GM18868 (cell line): ENCODE measurements around the gene RBMS3.
"Not testable (repeated sequence)": the region's sequence is repeated elsewhere in the genome, so short reads cannot be mapped to it uniquely, and the experiment has no call there.

Source experiments
- ATAC-seq: cut with Tn5 transposase; IDR thresholded peaks from one replicate; pipeline ENCODE4 v1.9.1; 2021; ENCODE audit warnings: mild to moderate bottlenecking, moderate library complexity; ENCODE audit not compliant: unreplicated experiment

Gene RBMS3

DNA sequence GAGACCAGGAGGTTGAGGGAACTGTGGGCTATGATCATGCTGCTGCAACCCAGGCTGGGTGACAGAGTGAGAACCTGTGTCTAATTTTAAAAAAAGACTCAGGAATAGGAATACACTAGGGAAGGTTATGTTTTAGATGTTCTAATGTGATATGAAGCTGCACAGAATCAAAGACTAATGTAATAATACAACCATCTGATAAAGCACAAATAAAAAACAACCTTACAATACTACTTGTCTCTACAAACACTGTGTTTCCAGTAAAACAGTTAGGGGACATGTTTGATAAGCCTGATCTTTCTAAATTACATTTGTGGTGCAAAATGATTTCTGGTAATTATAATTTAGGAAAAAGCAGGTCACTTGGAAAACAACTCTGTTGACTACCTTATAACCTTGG, 56.7 kb downstream of the RBMS3 start:
- no peak for ATAC-seq

DNA sequence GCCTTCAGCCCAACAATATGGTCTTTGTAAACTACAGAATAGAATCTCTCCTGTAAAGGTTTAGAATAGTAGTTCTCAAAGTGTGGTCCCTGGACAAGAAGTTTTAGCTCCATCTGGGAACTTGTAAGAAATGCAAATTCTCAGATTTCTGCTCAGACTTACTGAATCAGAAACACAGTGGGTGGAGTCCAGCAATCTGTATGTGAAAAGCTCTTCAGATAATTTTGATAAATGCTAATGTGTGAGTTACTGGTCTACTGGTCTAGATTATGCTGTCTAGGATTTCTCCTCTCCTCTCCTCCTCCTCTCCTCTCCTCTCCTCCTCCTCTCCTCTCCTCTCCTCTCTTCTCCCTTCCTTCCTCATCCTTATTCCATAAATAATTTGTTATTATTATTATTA, 57.5 kb downstream of the RBMS3 start:
- ATAC-seq = no peak

DNA sequence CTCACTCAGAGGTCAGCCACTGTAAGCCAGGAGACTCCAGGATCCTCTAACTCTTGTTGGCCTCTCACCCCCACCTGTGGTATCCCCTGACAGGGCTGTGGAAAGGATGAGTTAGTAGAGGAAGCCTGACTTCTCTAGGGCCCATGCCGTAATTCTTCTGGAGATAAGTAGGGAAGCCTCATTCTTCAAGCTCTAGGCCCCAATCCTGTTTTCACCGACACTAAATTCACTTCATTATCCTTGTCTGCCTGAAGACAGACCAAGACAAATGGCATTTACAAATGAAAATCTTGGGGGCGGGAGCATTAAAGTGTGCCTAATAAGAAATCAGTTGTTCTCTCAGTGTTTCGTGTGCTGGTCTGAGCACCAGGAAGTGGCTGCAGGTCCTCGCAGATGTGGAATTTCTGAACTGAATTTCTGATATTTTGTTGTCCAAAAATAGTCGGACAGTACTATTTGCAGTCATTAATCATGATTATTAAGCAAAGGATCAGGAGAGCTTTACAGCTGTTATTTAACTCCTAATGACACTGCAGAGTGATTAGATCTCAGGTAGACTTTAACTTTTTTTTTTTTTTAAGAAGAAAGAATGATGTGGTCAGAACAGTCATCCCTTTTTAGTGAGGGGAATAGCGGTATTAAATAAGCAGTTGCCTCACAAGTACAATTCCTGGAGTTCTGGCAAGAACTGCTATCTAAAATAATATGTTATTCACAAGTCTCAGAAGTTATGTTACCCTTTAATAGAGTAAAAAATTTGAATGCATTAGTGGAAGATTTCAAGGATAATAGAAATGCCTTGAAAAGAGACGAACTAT, 58.4 kb downstream of the RBMS3 start:
- ATAC-seq = no peak

DNA sequence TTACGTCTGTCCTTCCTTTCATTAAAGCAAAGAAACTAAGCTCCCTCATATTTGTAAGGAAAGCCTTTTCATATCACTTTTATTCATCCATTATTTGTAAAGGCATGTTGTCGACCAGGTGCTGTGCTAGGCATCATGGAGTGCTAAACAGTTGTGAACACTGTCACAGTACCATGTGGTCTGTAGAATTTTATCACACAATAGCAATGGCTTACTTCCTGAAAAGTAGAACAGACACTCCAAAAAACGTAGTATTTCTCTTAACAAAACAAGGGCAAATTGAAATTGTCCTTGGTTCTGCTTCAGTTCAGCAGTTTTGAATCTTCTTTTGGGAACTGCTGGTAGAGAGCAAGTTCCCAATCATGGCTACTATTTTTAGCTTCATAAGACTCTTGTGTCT, 63.3 kb downstream of the RBMS3 start:
- ATAC-seq = no peak

DNA sequence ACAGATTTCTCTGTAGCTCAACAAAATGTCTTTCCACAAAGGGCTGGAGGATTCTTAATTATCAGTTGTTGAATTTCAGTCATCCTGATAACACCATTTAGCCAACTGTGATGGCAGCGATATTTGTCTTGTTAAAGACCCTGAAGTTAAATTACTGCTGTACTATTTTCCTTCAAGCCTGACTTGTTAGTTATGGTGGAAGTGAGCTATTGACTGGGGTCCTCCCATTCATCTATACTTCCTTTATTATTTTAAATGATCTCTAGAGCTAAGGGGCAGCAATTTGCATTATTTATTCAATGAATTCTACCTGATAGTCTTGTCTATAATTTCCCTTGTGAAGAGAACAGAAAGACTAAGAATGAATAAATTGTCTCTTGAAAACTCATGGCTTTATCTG, 64.1 kb downstream of the RBMS3 start:
- no peak for ATAC-seq

DNA sequence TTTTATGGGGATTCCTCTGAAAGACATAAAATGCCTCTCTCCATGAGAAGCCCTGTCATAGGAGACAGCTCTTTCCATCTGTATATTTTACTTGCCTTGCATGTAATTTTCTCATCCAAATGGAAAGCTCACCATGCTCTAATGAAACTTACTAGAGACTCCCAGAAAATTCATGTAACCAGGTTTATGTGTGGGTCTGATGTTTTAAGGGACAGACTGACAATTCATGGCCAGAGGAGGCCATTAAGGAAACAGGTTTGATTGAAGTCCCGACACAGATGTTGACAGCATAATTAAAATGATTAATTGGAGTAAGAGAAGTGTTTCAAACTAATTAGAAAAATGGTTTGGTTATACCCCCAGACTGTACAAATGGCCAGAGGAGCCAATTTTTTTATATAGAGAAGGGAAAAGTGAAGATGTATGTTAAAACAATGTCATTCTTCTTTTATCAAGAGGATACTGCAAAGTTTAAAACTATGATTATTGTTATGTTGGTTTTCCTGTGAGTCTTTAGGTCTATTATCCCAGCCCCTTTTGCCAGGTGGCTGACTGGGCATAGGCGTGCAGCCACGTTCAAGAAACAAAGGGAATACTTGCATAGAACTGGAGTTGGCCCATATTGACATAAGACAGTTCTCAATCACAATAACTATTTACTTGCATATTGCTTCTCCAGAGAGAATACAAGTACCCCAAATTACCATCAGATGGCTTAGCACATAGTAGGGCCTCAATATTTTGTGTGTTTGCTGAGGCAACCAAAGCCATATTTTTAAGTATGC, 64.8 kb downstream of the RBMS3 start:
- ATAC-seq = no peak

DNA sequence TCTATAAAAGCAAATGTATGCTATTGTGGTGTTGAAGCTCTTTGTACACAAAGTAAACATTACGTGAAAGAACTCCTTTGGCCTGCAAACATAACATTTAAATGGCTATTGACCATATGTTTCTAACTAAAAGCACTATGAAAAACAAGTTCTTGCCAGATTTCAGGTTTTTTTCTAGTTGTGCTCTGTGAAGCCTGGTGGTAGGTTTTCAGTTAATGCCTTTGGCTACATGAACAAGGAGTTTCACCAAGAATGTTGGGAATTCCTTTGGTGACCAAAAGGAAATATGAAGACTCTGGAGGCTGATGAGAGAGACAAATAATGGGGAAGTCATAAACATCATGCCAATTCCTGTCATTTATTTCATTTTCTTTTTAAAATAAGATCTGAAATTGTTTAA, 66.0 kb downstream of the RBMS3 start:
- no peak for ATAC-seq

DNA sequence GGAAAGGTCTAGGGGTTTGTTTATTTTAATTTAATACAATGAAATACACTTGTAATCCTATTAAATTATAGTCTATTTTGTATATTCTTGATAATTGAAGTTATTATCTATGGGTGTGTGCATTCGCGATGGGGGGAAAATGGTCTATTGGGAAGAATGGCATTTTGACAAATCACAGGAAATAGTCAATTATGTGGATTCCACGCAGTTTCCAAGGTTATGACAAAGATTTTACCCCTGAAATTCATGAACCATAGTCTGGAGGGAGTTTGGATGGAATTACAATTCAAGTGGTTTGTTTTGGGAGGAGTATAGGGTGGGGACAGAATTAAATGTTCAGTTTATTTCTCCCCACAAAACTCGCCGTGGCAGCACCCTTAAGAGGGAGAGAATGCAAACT, 66.5 kb downstream of the RBMS3 start:
- no peak for ATAC-seq

DNA sequence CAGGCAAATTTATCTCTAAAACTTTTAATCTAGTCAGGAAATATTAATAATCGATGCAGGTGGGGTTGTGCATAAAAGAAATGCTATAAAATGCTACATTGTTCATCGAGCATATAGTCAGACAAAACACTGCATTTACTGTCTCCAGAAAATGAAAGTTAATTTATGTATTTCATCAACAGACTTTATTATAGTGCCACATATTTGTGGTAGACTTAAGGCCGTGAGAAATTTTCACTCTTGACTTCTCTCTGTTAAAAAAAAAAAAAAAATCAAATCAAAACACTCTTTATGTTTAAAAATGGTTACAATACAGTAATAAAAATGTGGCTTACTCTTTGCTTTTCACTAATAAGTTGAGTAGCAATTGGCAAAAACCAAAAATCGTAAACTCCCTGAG, 67.4 kb downstream of the RBMS3 start:
- ATAC-seq = no peak

DNA sequence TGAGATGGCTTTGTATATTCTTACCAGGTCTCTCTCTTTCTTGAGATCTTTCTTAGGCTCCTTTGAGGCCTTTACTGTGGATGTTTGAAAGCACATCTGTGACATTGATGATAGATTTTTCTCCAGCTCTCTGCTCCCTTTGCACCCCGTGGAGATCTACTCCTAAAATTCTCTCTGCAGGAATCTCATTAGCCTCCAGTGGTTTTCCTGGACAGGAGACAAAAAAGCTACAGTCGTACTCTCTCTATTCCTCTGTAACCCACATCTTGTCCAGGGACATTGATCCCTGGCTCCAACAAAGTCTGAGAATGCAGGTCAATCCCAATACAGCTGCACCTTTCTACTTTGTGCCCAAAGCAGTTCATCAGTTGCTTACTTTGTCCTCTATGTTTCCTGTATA, 68.2 kb downstream of the RBMS3 start:
- no peak for ATAC-seq

DNA sequence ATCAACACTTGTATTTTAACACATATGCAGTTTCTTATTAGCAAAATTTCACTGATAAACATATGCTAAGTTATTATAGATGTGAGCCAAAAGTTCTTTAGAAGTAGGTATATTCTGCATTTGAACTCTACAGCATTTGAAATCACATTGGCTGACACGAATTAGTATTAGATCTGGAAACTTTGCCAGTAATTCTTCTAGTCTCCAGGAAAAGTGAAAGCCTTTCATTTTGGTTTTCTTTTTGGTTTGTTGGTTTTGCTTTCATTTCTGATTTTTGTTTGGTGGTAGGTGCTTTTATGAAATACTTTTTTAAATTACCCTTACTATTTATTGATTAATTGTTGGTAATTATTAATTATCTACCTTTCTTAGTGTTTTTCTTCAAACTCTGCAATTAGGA, 72.9 kb downstream of the RBMS3 start:
- no peak for ATAC-seq

DNA sequence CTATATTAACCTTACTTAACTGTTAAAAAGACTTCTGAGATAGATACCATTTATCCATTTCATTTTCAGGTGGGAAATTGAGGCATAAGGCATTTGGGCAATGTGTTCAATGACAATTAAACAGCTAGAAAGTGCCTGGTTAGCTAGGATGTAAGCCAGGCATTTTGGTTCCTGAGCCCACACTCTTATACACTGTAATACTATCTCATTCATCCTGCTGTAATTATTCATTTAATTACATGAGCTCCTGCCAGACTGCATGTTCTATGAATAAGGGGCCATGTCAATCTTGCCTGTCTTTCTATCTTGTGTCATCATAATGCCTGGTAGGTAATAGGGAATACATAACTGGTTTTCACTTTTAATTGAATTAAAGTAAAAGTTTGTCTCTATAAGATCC, 74.0 kb downstream of the RBMS3 start:
- no peak for ATAC-seq

DNA sequence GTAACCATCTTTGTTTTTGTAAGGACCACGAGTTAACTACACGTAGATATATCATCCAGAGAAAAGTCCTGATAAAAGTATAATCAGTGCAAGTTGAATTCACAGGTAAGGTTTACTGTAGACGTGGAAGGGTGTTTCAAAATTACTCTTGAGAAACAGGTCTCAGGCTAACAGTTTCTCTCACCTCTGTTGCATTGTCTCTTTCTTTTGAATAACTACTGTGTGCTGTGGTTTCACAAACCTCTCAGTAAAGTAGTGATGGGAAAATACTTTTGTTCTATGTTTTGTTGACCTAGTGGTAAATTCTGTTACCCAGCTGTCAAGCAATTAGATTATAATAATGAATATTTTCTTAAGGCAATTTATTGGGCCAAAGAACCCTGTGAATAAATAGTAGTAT, 75.2 kb downstream of the RBMS3 start:
- ATAC-seq = peak; percentile 65

DNA sequence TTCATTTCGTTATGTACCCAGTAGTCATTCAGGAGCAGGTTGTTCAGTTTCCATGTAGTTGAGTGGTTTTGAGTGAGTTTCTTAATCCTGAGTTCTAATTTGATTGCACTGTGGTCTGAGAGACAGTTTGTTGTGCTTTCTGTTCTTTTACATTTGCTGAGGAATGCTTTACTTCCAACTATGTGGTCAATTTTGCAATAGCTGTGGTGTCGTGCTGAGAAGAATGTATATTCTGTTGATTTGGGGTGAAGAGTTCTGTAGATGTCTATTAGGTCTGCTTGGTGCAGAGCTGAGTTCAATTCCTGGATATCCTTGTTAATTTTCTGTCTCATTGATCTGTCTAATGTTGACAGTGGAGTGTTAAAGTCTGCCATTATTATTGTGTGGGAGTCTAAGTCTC, 79.4 kb downstream of the RBMS3 start:
- ATAC-seq = not testable (repeated sequence)

DNA sequence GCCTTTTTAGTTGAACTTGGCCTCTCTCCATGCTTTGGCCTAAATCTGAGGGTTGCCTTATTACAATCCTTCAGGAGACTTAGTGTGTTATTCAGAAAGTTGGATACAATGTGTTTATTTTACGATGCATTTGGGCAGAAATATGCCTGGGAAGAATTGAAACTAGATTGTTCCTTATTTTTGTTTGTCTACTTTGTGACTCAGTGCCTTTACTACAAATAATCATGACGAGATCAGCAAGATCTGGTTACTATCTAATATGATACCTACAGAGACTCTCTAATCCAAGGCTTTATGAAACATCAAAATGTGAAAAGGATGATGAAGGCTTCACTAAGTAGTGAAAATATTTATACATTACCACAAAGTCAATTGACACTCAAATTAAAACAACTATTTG, 82.2 kb downstream of the RBMS3 start:
- ATAC-seq = no peak

DNA sequence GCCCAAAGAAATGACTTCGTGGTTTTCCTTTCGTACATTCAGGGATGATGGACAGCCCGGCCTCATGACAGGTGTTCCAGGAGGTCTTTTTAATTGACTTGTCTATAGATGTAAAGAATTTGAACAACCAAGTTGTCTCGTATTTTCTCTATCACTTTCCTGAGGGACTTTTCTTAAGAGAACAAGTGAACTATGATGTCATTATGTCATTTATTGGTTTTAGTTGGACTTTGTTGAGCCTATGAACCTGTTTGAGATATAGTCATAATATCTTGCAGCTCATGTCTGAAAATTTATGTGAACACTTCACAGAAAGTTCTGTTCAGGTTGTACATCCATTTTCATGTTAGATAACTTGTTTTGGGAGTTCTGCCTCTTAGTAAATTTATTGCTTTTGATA, 89.2 kb downstream of the RBMS3 start:
- no peak for ATAC-seq

DNA sequence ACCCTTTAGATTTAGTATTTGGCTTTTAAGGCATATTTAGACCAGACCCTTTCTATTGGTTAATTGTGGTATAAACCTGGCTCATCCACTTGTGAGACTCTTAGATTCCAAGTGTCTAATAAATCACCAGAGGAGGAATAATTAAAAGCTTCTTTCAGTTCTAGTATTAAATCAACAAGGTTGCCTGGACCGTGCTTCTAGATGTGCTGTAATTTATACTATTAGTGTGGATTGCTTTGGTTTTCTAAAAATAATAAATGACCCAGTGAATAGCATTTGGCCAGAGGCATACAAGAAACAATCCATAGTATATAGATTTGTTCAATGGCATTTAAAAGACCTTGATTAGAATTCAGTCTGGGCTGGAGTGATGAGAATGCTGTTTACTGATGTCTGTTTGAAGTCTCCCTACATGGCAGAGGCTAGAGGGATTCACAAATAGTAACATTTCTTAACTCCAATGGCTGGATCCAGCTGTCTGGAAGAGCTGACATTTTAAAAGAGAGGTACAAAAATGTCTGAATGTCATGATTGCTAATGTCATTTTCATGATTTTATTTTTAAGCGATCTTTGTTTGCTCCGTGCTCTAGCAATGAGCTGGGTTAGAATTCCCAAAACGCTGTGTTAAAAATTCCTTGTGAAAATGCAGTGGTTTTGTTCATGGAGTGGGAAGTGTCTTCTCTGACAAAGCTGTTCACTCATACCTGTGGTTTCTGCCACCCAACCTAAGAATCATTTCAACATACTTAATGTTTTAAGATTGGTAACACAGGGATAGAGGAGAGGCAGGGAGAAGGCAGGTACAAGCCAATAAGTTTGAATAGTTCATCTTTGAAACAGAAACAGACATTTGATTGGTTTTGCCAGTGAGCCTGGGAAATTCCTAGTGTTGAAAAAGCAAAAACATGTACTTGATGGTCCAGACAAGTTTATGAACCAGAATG, 89.9 kb downstream of the RBMS3 start:
- ATAC-seq = no peak

DNA sequence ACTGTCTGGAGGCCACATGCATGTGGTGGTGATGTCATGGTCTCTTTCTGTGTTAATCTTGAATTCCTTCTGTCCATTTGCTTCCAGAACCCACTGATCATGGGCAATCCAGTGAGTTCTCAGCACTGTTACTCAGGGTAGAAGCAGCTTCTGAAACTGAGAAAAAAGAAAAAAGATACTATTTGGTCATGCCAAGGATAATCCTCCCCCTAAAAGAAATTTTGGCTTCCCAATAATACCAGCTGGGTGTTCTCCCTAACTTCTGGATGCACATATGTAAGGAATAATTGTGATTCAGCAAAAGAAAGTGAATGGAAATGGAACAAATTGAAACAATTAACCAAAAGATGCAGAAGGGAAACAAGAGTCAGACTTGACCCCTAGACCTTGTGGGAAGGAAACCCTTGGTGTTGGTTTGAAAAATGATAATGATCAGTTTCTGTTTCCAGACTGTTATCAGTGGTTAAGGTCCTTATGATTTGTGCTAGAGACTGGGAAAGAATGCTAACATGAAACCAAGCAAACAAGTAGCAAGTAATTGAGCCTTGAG, 92.3 kb downstream of the RBMS3 start:
- peak; percentile 47 for ATAC-seq

DNA sequence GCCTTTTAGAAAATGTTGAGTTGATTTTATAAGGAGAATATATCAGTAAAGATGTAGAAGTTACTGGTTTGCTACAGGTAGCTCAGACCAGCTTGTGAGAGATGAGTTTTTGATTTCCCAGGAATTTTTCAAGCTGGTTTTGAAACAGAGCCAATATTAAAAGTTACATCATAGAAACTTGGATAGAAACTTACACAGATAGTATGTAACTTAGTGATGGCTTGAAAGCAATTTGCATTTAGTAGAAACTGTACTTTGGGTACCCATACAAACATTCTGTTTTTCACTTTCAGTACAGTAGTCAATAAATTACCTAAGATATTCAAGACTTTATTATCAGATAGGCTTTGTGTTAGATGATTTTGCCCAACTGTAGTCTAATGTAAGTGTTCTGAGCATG, 93.4 kb downstream of the RBMS3 start:
- no peak for ATAC-seq

DNA sequence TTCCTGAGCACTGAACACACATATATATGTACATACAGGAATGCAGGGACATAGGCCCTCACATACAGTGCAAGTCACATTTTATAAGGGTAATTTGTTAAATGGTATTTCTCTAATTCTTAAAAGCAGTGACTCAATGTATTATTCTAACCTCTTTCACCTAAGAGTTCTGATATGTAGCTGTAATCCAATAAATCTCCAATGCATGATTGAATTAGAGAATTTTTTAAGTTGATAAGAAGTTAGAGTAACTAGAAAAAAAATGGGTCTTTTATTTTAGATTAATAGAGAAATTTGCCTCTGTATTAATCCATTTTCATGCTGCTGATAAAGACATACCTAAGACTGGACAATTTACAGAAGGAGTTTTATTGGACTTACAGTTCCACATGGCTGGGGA, 98.2 kb downstream of the RBMS3 start:
- no peak for ATAC-seq

DNA sequence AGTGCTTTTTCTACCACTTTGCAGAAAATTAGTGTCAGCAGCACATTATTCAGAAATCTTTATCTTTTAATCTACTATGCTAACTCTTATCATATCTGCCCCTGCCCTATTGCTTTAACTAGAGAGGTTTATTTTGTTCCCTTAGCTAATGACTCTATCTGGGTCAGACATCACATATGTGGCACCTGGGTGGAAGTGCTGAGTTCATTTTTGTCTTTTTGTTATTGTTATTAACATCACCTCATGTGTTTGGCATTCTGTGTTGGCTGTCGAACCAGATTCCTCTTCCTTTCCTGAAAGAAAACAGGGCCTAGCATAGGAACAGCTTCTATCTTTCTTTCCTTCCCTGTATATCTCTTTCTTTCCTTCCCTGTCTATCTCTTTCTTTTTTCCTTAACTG, 100.7 kb downstream of the RBMS3 start:
- no peak for ATAC-seq
